Measurements from ENCODE around the gene C12orf43. TPM values are rescaled to one million over a fixed set of nuclear protein-coding genes. Genes with fewer than 3 reads are reported as not detected.
A peak's percentile ranks its signal among the peaks of the same experiment; 100 is the strongest.

The C12orf43 gene
- total and polyA plus RNA-seq, 4 donors, result 6.8 to 8.2 (median 7.6) TPM

DNA sequence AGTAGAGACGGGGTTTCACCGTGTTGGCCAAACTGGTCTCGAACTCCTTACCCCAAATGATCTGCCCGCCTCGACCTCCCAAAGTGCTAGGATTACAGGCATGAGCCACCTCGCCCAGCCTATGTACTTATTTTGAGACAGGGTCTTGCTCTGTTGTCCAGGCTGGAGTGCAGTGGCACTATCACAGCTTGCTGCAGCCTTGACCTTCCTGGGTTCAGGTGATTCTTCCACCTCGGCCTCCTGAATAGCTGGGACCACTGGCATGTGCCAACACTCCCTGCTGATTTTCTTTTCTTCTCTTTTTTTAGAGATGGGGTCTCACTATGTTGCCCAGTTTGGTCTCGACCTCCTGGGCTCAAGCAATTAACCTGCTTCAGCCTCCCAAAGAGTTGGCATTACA, 52.0 kb downstream of the C12orf43 start:
- Histone ChIP-seq H3K36me3 (ENCODE audit: control insufficient read depth in 4 of 4, insufficient read depth in 3 of 4, low read depth in 1 of 4, low read length in 3 of 4) (peaks cover 0 to 3% (median 0%) of the 10 kb centered on the region in 4 donors), H3K27ac (ENCODE audit: low read depth in 1 of 2, low read length in 2 of 2) (no peak overlapping the region), H3K9ac (ENCODE audit: low read depth in 1 of 2, low read length in 2 of 2) (no peak overlapping the region), H3K9me3 (ENCODE audit: control insufficient read depth in 4 of 4, low read length in 3 of 4) (no peaks in the 10 kb centered on the region), H3K27me3 (ENCODE audit: control insufficient read depth in 4 of 4, insufficient read depth in 4 of 4, low read length in 3 of 4) (no peaks in the 10 kb centered on the region), H3K4me3 (ENCODE audit: low read depth in 1 of 3, low read length in 3 of 3) (no peak overlapping the region), H3K4me1 (ENCODE audit: control insufficient read depth in 4 of 4, insufficient read depth in 4 of 4, low read length in 3 of 4) (peaks cover 6 to 18% (median 12%) of the 10 kb centered on the region in 4 donors)
- WGBS, result 86% methylated on average over 8 of the region's 8 CpGs
- DNase-seq (ENCODE audit: low spot score), result no peak
- TF ChIP-seq EGR1 (IDR thresholded peaks at IDR 0.05; ENCODE audit: low read depth in 2 of 2) (no peak), JUND (IDR thresholded peaks at IDR 0.05) (no peak), TAF1 (conservative IDR thresholded peaks at IDR 0.05) (no peak), FOXA1 (IDR thresholded peaks at IDR 0.05) (no peak), HNF4G (IDR thresholded peaks at IDR 0.05) (no peak), YY1 (IDR thresholded peaks at IDR 0.05) (no peak), FOXA2 (IDR thresholded peaks at IDR 0.05) (no peak), GABPA (IDR thresholded peaks at IDR 0.05 in 1 of 2, conservative IDR thresholded peaks at IDR 0.05 in 1 of 2) (no peak), RAD21 (IDR thresholded peaks at IDR 0.05) (no peak), SP1 (IDR thresholded peaks at IDR 0.05) (no peak), MAX (IDR thresholded peaks at IDR 0.05) (no peak), NR2F2 (IDR thresholded peaks at IDR 0.05) (no peak), RXRA (IDR thresholded peaks at IDR 0.05) (no peak), HNF4A (conservative IDR thresholded peaks at IDR 0.05) (no peak)
- TF ChIP-seq, protein P1, sequence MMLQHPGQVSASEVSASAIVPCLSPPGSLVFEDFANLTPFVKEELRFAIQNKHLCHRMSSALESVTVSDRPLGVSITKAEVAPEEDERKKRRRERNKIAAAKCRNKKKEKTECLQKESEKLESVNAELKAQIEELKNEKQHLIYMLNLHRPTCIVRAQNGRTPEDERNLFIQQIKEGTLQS (IDR thresholded peaks at IDR 0.05), result no peak
- TF ChIP-seq, protein P2, sequence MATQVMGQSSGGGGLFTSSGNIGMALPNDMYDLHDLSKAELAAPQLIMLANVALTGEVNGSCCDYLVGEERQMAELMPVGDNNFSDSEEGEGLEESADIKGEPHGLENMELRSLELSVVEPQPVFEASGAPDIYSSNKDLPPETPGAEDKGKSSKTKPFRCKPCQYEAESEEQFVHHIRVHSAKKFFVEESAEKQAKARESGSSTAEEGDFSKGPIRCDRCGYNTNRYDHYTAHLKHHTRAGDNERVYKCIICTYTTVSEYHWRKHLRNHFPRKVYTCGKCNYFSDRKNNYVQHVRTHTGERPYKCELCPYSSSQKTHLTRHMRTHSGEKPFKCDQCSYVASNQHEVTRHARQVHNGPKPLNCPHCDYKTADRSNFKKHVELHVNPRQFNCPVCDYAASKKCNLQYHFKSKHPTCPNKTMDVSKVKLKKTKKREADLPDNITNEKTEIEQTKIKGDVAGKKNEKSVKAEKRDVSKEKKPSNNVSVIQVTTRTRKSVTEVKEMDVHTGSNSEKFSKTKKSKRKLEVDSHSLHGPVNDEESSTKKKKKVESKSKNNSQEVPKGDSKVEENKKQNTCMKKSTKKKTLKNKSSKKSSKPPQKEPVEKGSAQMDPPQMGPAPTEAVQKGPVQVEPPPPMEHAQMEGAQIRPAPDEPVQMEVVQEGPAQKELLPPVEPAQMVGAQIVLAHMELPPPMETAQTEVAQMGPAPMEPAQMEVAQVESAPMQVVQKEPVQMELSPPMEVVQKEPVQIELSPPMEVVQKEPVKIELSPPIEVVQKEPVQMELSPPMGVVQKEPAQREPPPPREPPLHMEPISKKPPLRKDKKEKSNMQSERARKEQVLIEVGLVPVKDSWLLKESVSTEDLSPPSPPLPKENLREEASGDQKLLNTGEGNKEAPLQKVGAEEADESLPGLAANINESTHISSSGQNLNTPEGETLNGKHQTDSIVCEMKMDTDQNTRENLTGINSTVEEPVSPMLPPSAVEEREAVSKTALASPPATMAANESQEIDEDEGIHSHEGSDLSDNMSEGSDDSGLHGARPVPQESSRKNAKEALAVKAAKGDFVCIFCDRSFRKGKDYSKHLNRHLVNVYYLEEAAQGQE (IDR thresholded peaks at IDR 0.05), result no peak
- TF ChIP-seq, protein P3, sequence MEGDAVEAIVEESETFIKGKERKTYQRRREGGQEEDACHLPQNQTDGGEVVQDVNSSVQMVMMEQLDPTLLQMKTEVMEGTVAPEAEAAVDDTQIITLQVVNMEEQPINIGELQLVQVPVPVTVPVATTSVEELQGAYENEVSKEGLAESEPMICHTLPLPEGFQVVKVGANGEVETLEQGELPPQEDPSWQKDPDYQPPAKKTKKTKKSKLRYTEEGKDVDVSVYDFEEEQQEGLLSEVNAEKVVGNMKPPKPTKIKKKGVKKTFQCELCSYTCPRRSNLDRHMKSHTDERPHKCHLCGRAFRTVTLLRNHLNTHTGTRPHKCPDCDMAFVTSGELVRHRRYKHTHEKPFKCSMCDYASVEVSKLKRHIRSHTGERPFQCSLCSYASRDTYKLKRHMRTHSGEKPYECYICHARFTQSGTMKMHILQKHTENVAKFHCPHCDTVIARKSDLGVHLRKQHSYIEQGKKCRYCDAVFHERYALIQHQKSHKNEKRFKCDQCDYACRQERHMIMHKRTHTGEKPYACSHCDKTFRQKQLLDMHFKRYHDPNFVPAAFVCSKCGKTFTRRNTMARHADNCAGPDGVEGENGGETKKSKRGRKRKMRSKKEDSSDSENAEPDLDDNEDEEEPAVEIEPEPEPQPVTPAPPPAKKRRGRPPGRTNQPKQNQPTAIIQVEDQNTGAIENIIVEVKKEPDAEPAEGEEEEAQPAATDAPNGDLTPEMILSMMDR (IDR thresholded peaks at IDR 0.05; ENCODE audit: low read depth, low read length, missing input control), result no peak

DNA sequence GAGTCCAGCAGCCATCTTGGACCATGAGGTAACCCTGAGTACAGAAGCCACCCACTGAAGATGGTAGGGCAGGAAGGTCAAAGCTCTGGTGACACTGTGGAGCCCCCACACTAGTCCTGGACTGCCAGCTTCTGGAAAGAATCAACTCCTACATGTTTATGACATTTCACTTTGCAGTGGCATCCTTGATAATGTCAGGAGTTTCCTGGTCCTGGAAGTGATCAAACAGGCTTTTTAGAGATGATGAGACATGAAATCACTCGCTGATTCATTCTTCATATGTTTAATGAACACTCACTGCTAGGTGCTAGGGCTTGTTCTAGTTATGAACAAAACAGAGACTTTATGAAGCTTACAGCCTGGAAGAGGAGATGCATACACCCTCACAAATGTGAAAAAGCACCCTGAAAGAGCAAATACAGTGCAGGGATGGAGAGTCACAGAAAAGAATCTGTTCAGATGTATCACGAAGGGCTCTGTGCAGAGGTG, 53.7 kb downstream of the C12orf43 start:
- no peak for TF ChIP-seq RAD21 (IDR thresholded peaks at IDR 0.05)
- TF ChIP-seq, protein P3 (IDR thresholded peaks at IDR 0.05; ENCODE audit: low read depth, low read length, missing input control), result no peak
- TF ChIP-seq EGR1 (IDR thresholded peaks at IDR 0.05; ENCODE audit: low read depth in 2 of 2), result no peak
- no peak for TF ChIP-seq FOXA1 (IDR thresholded peaks at IDR 0.05)
- TF ChIP-seq MAX (IDR thresholded peaks at IDR 0.05), result no peak
- TF ChIP-seq SP1 (IDR thresholded peaks at IDR 0.05), result no peak
- TF ChIP-seq, protein P1 (IDR thresholded peaks at IDR 0.05), result no peak
- no peak for TF ChIP-seq FOXA2 (IDR thresholded peaks at IDR 0.05)
- TF ChIP-seq, protein P2 (IDR thresholded peaks at IDR 0.05), result no peak
- H3K27me3 ChIP-seq (ENCODE audit: control insufficient read depth in 4 of 4, insufficient read depth in 4 of 4, low read length in 3 of 4), result no peaks in the 10 kb centered on the region
- no peak overlapping the region for H3K4me3 ChIP-seq (ENCODE audit: low read depth in 1 of 3, low read length in 3 of 3)
- peaks cover 6 to 11% (median 10%) of the 10 kb centered on the region in 4 donors for H3K4me1 ChIP-seq (ENCODE audit: control insufficient read depth in 4 of 4, insufficient read depth in 4 of 4, low read length in 3 of 4)
- peak overlapping the region in 1 of 2 donors; percentile 2 for H3K27ac ChIP-seq (ENCODE audit: low read depth in 1 of 2, low read length in 2 of 2)
- H3K9me3 ChIP-seq (ENCODE audit: control insufficient read depth in 4 of 4, low read length in 3 of 4), result no peaks in the 10 kb centered on the region
- 79% methylated on average over 2 of the region's 2 CpGs for WGBS
- DNase-seq (ENCODE audit: low spot score), result no peak
- no peaks in the 10 kb centered on the region for H3K36me3 ChIP-seq (ENCODE audit: control insufficient read depth in 4 of 4, insufficient read depth in 3 of 4, low read depth in 1 of 4, low read length in 3 of 4)
- no peak overlapping the region for H3K9ac ChIP-seq (ENCODE audit: low read depth in 1 of 2, low read length in 2 of 2)
